HEK293 (cell line): ENCODE data around the gene CEP63.

ENCODE experiments used
- CTCF ChIA-PET: fragments of 350-600 bp; formaldehyde crosslinking; extraction: SDS; loops from one replicate; lab custom pipeline; 2021; ENCODE audit warnings: antibody characterized with exemption; lab: Yijun Ruan, JAX
- POLR2A ChIA-PET: fragments of 300-600 bp; formaldehyde crosslinking; extraction: SDS; loops from one replicate; lab custom pipeline; 2020; ENCODE audit warnings: antibody characterized with exemption, inconsistent platforms; lab: Yijun Ruan, JAX
- H3K27ac ChIP-seq: fragments of 200-500 bp; sonication (Bioruptor generic); 2 replicates; pipeline ENCODE4 v1.5.1; 2014; ENCODE audit warnings: low read depth, low read length, control low read depth, inconsistent platforms; ENCODE audit errors: extremely low read depth
- H3K36me3 ChIP-seq, 2 experiments: fragments of 200-500 bp in 1 of 2; sonication (Bioruptor generic) in 1 of 2; 1 replicate in 1 of 2; 2 replicates in 1 of 2; pipeline ENCODE4 v1.5.1; 2014 to 2017; ENCODE audit warnings: inconsistent platforms in 2 of 2, low read length in 2 of 2; ENCODE audit not compliant: control insufficient read depth in 2 of 2, insufficient read depth in 1 of 2
- H3K4me1 ChIP-seq: fragments of 200-500 bp; sonication (Bioruptor generic); 2 replicates; pipeline ENCODE4 v1.5.1; 2014; ENCODE audit warnings: mild to moderate bottlenecking, low read length, inconsistent platforms; ENCODE audit not compliant: control insufficient read depth, insufficient read depth
- H3K4me3 ChIP-seq: 2 replicates; pipeline ENCODE4 v1.5.1; 2011; ENCODE audit warnings: low read depth, mild to moderate bottlenecking, control low read depth, low read length, moderate library complexity
- H3K9me3 ChIP-seq: fragments of 200-500 bp; sonication (Bioruptor generic); 2 replicates; pipeline ENCODE4 v1.5.1; 2014; ENCODE audit warnings: low read depth, low read length, inconsistent platforms; ENCODE audit not compliant: control insufficient read depth, insufficient read depth
- KLF7 ChIP-seq: fragments of 450-650 bp; formaldehyde crosslinking; IDR thresholded peaks from 2 replicates; pipeline ENCODE4 v1.5.1; 2016; ENCODE audit warnings: missing biosample characterization, missing genetic modification characterization, borderline replicate concordance
- PRDM2 ChIP-seq: fragments of 450-650 bp; formaldehyde crosslinking; IDR thresholded peaks from 2 replicates; pipeline ENCODE4 v1.5.1; 2016; ENCODE audit warnings: missing biosample characterization, missing genetic modification characterization, borderline replicate concordance
- SP7 ChIP-seq: fragments of 450-650 bp; formaldehyde crosslinking; IDR thresholded peaks from 2 replicates; pipeline ENCODE4 v1.5.1; 2016; ENCODE audit warnings: missing biosample characterization, missing genetic modification characterization
- TSHZ1 ChIP-seq: fragments of 450-650 bp; formaldehyde crosslinking; IDR thresholded peaks from 2 replicates; pipeline ENCODE4 v1.5.1; 2016; ENCODE audit warnings: missing biosample characterization, missing genetic modification characterization, borderline replicate concordance
- ZNF2 ChIP-seq: fragments of 450-650 bp; formaldehyde crosslinking; IDR thresholded peaks from 2 replicates; pipeline ENCODE4 v1.5.1; 2016; ENCODE audit warnings: missing biosample characterization, missing genetic modification characterization
- ZNF202 ChIP-seq: fragments of 450-650 bp; formaldehyde crosslinking; IDR thresholded peaks from 2 replicates; pipeline ENCODE4 v1.5.1; 2016; ENCODE audit warnings: missing biosample characterization, missing genetic modification characterization, borderline replicate concordance
- ZNF24 ChIP-seq: fragments of 450-650 bp; formaldehyde crosslinking; IDR thresholded peaks from 2 replicates; pipeline ENCODE4 v1.5.1; 2016; ENCODE audit warnings: missing biosample characterization, missing genetic modification characterization
- ZNF248 ChIP-seq: fragments of 450-650 bp; formaldehyde crosslinking; IDR thresholded peaks from 2 replicates; pipeline ENCODE4 v1.5.1; 2017; ENCODE audit warnings: missing biosample characterization, missing genetic modification characterization
- ZNF280D ChIP-seq: fragments of 450-650 bp; formaldehyde crosslinking; IDR thresholded peaks from 2 replicates; pipeline ENCODE4 v1.5.1; 2016; ENCODE audit warnings: missing biosample characterization, missing genetic modification characterization
- ZNF416 ChIP-seq: fragments of 450-650 bp; formaldehyde crosslinking; IDR thresholded peaks from 2 replicates; pipeline ENCODE4 v1.5.1; 2016; ENCODE audit warnings: missing biosample characterization, missing genetic modification characterization
- ZNF488 ChIP-seq: fragments of 450-650 bp; formaldehyde crosslinking; IDR thresholded peaks from 2 replicates; pipeline ENCODE4 v1.5.1; 2016; ENCODE audit warnings: missing biosample characterization, missing genetic modification characterization
- ZNF560 ChIP-seq: fragments of 450-650 bp; formaldehyde crosslinking; IDR thresholded peaks from 2 replicates; pipeline ENCODE4 v1.5.1; 2017; ENCODE audit warnings: missing biosample characterization, missing genetic modification characterization, borderline replicate concordance
- ZNF76 ChIP-seq: fragments of 450-650 bp; formaldehyde crosslinking; IDR thresholded peaks from 2 replicates; pipeline ENCODE4; 2016; ENCODE audit warnings: low read depth, missing biosample characterization, missing genetic modification characterization, borderline replicate concordance
- ZSCAN16 ChIP-seq: fragments of 450-650 bp; formaldehyde crosslinking; IDR thresholded peaks from 2 replicates; pipeline ENCODE4 v1.5.1; 2016; ENCODE audit warnings: missing biosample characterization, missing genetic modification characterization

The CEP63 gene

GRCh38 chr3:134468519-134468918 lies 17.3 kb upstream of the CEP63 start (continued):
- TF ChIP-seq ZNF488 (tag by site-specific recombination) (no peak), ZNF280D (tag by site-specific recombination) (no peak), ZNF202 (tag by site-specific recombination) (no peak), ZNF560 (tag by site-specific recombination) (no peak)

- Histone ChIP-seq H3K4me1 (no peaks in the 10 kb centered on the region), H3K36me3 (peaks cover 0 to 11% of the 10 kb centered on the region in 2 experiments; a peak in 1 of 3 replicates), H3K4me3 (no peak overlapping the region), H3K9me3 (no peaks in the 10 kb centered on the region), H3K27ac (no peak overlapping the region)
- TF ChIP-seq ZNF248: no peak
- TF ChIP-seq PRDM2 (tag by site-specific recombination): no peak
- TF ChIP-seq ZSCAN16: no peak
- TF ChIP-seq ZNF76 (tag by site-specific recombination): no peak
- no peak for TF ChIP-seq ZNF24 (tag by site-specific recombination)
- TF ChIP-seq ZNF416 (tag by site-specific recombination): no peak
- TF ChIP-seq KLF7: no peak
- TF ChIP-seq TSHZ1: no peak
- no peak for TF ChIP-seq ZNF2 (tag by site-specific recombination)
- no peak for TF ChIP-seq SP7 (tag by site-specific recombination)
- ChIA-PET CTCF (interaction anchor here (0.9 to 6.3 kb wide), 5 partner anchors 11 to 259 kb away, joined by 3 to 124 read pairs (median 15); no protein-coding TSS in a partner anchor), POLR2A (interaction anchor here (0.7 kb wide), 1 partner anchor 10 kb away, joined by 6 read pairs; no protein-coding TSS in a partner anchor)
Observed at GRCh38 chr3:134471521-134472193, 14.2 kb upstream of the CEP63 start.
